Neural cell (in vitro differentiated cells): ENCODE measurements around the gene ZFP14. TPM values are rescaled to one million over a fixed set of nuclear protein-coding genes. Genes with fewer than 3 reads are reported as not detected.

ENCODE experiments used
- H2AFZ ChIP-seq: fragments of 200-600, 300-800 bp; sonication (generic), shearing (Covaris generic); 2 replicates; pipeline ENCODE4 v1.6.0; 2014; ENCODE audit warnings: low read depth, mild to moderate bottlenecking, antibody characterized with exemption, low read length, moderate library complexity
- H3F3A ChIP-seq: fragments of 200-600 bp; shearing (Covaris generic); 2 replicates; pipeline ENCODE4 v1.6.1; 2016; ENCODE audit warnings: mild to moderate bottlenecking, moderate library complexity, mixed read lengths, antibody characterized with exemption, low read length; ENCODE audit not compliant: insufficient read depth, poor library complexity, severe bottlenecking
- H3K27ac ChIP-seq: fragments of 200-600, 300-800 bp; sonication (generic), shearing (Covaris generic); 2 replicates; pipeline ENCODE4 v1.5.1; 2014; ENCODE audit warnings: mild to moderate bottlenecking, low read length, moderate library complexity
- H3K27me3 ChIP-seq: fragments of 300-800, 200-600 bp; sonication (generic), shearing (Covaris generic); 2 replicates; pipeline ENCODE4 v1.6.0; 2014; ENCODE audit warnings: mild to moderate bottlenecking, low read depth, low read length, moderate library complexity; ENCODE audit not compliant: insufficient read depth
- H3K36me3 ChIP-seq: fragments of 300-800, 200-600 bp; sonication (generic), shearing (Covaris generic); 2 replicates; pipeline ENCODE4 v1.5.1; 2014; ENCODE audit warnings: mild to moderate bottlenecking, antibody characterized with exemption, low read length, moderate library complexity; ENCODE audit not compliant: insufficient read depth
- H3K4me2 ChIP-seq: fragments of 300-800, 200-600 bp; sonication (generic), shearing (Covaris generic); 2 replicates; pipeline ENCODE4 v1.6.0; 2014; ENCODE audit warnings: mild to moderate bottlenecking, low read length
- H3K4me3 ChIP-seq: fragments of 300-800, 200-600 bp; sonication (generic), shearing (Covaris generic); 2 replicates; pipeline ENCODE4 v1.5.1; 2014; ENCODE audit warnings: mild to moderate bottlenecking, low read length, moderate library complexity
- H3K79me2 ChIP-seq: fragments of 200-600 bp; shearing (Covaris generic); replicated peaks from 2 replicates; pipeline ENCODE4 v1.6.0; 2014; ENCODE audit warnings: mild to moderate bottlenecking, low read length, moderate library complexity; ENCODE audit not compliant: insufficient read depth
- H3K9ac ChIP-seq: fragments of 300-800, 200-600 bp; sonication (generic), shearing (Covaris generic); 2 replicates; pipeline ENCODE4 v1.6.1; 2016; ENCODE audit warnings: mild to moderate bottlenecking, low read length, mixed read lengths
- H3K9me2 ChIP-seq: fragments of 200-600 bp; shearing (Covaris generic); 2 replicates; pipeline ENCODE4 v1.6.1; 2016; ENCODE audit warnings: mild to moderate bottlenecking, low read length, mixed read lengths; ENCODE audit not compliant: insufficient read depth
- H3K9me3 ChIP-seq: fragments of 200-600, 300-800 bp; sonication (generic), shearing (Covaris generic); 2 replicates; pipeline ENCODE4 v1.6.1; 2016; ENCODE audit warnings: mild to moderate bottlenecking, mixed run types, low read length, moderate library complexity, mixed read lengths
- H4K20me1 ChIP-seq: fragments of 200-600 bp; shearing (Covaris generic); 2 replicates; pipeline ENCODE4 v1.6.1; 2016; ENCODE audit warnings: mild to moderate bottlenecking, mixed run types; ENCODE audit not compliant: insufficient read depth
- CTCF ChIP-seq: fragments of 450-650 bp; IDR thresholded peaks from 2 replicates; pipeline ENCODE4 v1.5.1; 2014; ENCODE audit warnings: antibody characterized with exemption, mild to moderate bottlenecking, moderate library complexity; ENCODE audit not compliant: poor library complexity, severe bottlenecking
- EP300 ChIP-seq: fragments of 450-650 bp; conservative IDR thresholded peaks from 2 replicates; pipeline ENCODE4 v1.6.1; 2014; ENCODE audit warnings: antibody characterized with exemption, mild to moderate bottlenecking, moderate library complexity; ENCODE audit not compliant: poor library complexity, severe bottlenecking
- EZH2 ChIP-seq: fragments of 200-600, 300-800 bp; shearing (Covaris generic), sonication (generic); IDR thresholded peaks from 2 replicates; pipeline ENCODE4 v1.6.1; 2014; ENCODE audit warnings: antibody characterized with exemption, low read length, borderline replicate concordance, mild to moderate bottlenecking; ENCODE audit not compliant: insufficient read depth, poor library complexity, severe bottlenecking
- MXI1 ChIP-seq: fragments of 450-650 bp; conservative IDR thresholded peaks from 2 replicates; pipeline ENCODE4 v1.6.1; 2014; ENCODE audit warnings: antibody characterized with exemption, mild to moderate bottlenecking; ENCODE audit not compliant: poor library complexity, severe bottlenecking
- POLR2AphosphoS5 ChIP-seq: IDR thresholded peaks from 2 replicates; pipeline ENCODE4 v1.6.1; 2012
- RAD21 ChIP-seq: fragments of 450-650 bp; conservative IDR thresholded peaks from 2 replicates; pipeline ENCODE4 v1.6.1; 2014; ENCODE audit warnings: antibody characterized with exemption, mild to moderate bottlenecking, moderate library complexity
- REST ChIP-seq: IDR thresholded peaks from 2 replicates; pipeline ENCODE4 v1.6.1; 2012; ENCODE audit warnings: borderline replicate concordance
- SMC3 ChIP-seq: fragments of 450-650 bp; conservative IDR thresholded peaks from 2 replicates; pipeline ENCODE4 v1.6.1; 2014; ENCODE audit warnings: antibody characterized with exemption, mild to moderate bottlenecking, moderate library complexity; ENCODE audit not compliant: poor library complexity
- TAF1 ChIP-seq: IDR thresholded peaks from 2 replicates; pipeline ENCODE4 v1.6.1; 2012; ENCODE audit warnings: low read depth
- polyA plus RNA-seq: library from polyadenylated mRNA; depleted of rRNA; stranded (reverse); fragments of >200 nt; gene quantifications from 2 replicates; pipeline ENCODE4 v1.2.3, GENCODE V29; 2014

Gene ZFP14
- polyA plus RNA-seq, 1 donor from 2014 or later, result 16.1 TPM

- H3K27ac ChIP-seq, result no peak overlapping the region
- H3K9me2 ChIP-seq, result no peaks in the 10 kb centered on the region
- no peaks in the 10 kb centered on the region for H3K27me3 ChIP-seq
- no peak overlapping the region for H3K4me3 ChIP-seq
- no peaks in the 10 kb centered on the region for H3F3A ChIP-seq
- no peak overlapping the region for H2AFZ ChIP-seq
- no peak overlapping the region for H3K4me2 ChIP-seq
- no peaks in the 10 kb centered on the region for H4K20me1 ChIP-seq
- H3K36me3 ChIP-seq, result peaks cover 23% of the 10 kb centered on the region
- peaks cover 7% of the 10 kb centered on the region for H3K9me3 ChIP-seq
- H3K79me2 ChIP-seq, result no peaks in the 10 kb centered on the region
- TF ChIP-seq EP300 (no peak), MXI1 (no peak), SMC3 (no peak), CTCF (no peak), REST (no peak), RAD21 (no peak)
- H3K9ac ChIP-seq, result no peak overlapping the region
Measured at GRCh38 chr19:36401475-36401874, 22.5 kb upstream of the ZFP14 start.

GRCh38 chr19:36398571-36398970 is 19.6 kb upstream of the ZFP14 start:
- no peaks in the 10 kb centered on the region for H3K9me2 ChIP-seq
- no peaks in the 10 kb centered on the region for H3K79me2 ChIP-seq
- H3K27me3 ChIP-seq, result no peaks in the 10 kb centered on the region
- H3K4me3 ChIP-seq, result no peak overlapping the region
- peaks cover 11% of the 10 kb centered on the region for H3K9me3 ChIP-seq
- no peak for TF ChIP-seq EP300
- no peak for TF ChIP-seq POLR2AphosphoS5
- no peak for TF ChIP-seq RAD21
- TF ChIP-seq EZH2, result no peak
- no peak for TF ChIP-seq TAF1
- TF ChIP-seq MXI1, result no peak
- TF ChIP-seq REST, result no peak
- TF ChIP-seq CTCF, result no peak
- TF ChIP-seq SMC3, result no peak
- H3K27ac ChIP-seq, result no peak overlapping the region
- H2AFZ ChIP-seq, result no peak overlapping the region
- H3K36me3 ChIP-seq, result peaks cover 28% of the 10 kb centered on the region
- H4K20me1 ChIP-seq, result no peaks in the 10 kb centered on the region
- no peak overlapping the region for H3K9ac ChIP-seq
- no peaks in the 10 kb centered on the region for H3F3A ChIP-seq
- no peak overlapping the region for H3K4me2 ChIP-seq
